GM20431 (cell line): ENCODE results near the gene CRIP3.

Experiments used
- in situ Hi-C: fragments of 300-500 bp; cut with MseI, MboI; formaldehyde crosslinking; loops from one replicate; pipeline ENCODE4 v1.15.0; 2020; ENCODE audit warnings: low sequenced_read_pairs; ENCODE audit not compliant: unreplicated experiment

The CRIP3 gene

GRCh38 chr6:43275801-43276576 is 32.6 kb downstream of the CRIP3 start:
- in situ Hi-C loops, result no loop called here

DNA sequence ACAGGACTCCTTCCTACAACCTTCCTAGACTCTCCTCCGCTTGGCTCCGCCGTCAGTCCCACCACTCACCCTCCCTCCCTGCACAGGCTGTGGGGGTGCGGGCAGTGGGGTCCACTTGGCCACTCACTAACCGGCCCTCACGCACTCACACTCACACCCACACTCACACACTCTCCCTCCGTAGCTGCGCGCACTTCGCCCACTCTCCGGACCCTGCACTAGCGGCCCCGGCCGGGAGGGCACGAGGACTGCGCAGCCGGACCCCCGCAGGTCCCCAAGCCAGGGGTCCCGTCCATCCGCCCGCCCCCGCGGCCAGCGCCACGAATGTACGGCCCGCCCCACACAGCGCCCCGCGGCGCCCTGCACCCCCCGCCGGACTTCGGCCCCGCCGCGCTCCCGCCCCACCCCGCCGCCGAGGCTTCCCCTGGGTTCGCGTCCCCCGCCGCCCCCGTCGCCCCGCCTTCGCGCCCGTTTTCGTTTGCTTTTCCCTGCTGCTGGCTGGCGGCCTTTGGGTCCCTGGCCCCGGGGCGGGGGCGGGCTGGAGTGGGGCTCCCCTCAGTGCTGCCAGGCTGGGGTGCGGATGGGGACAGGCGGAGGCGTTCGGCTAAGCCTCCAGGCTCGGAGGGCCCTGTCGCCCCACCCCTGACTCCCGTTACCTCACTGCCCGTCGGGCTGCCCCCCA is 33.6 kb downstream of the CRIP3 start:
- in situ Hi-C loops, result no loop called here

GRCh38 chr6:43274127-43274915 is 34.3 kb downstream of the CRIP3 start:
- in situ Hi-C loops, result no loop called here

- in situ Hi-C loops, result no loop called here
Observed at GRCh38 chr6:43273707-43274106, 34.9 kb downstream of the CRIP3 start.

GRCh38 chr6:43271944-43272343 is 36.7 kb downstream of the CRIP3 start:
- in situ Hi-C loops, result no loop called here

- in situ Hi-C loops, result no loop called here
Observed at GRCh38 chr6:43271103-43271815, 37.4 kb downstream of the CRIP3 start.

DNA sequence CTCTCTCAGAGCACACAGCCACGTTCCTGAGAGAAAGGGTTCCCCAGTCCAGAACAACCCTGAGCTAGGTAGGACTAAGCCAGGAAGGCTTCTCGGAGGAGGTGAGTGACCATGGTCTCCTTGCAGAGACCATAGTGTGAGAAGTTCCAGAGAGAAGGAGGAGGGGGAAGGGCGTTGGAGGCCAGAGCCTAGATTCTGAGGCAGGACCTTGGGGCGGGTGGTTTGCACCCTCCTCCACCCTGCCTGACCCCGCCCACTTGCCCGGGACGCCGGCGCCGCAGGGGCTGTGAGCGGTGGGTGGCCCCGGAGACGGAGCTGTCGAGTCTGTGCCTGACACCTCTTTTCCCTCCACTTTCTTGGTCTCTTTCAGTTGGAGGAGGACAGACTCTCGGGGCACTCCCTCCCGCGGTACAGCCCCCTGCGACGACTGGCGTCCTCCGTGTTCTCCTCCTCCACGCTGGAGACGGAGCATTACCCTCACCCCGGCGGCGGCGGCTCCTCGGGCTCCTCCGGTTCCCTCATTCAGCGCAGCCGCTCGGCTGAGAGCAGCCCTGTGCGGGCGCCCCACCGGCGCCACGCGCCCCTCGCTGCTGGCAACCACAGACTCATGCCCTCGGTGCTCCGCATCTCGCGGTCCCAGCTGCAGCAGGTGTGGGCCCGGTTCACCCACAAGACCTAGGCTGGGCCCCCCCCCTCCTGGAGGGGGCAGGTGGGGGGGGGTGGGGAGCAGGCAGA is 39.2 kb downstream of the CRIP3 start:
- in situ Hi-C loops, result loop anchor here (10.0 kb wide), 1 partner anchor 135 kb away; no protein-coding TSS in a partner anchor

DNA sequence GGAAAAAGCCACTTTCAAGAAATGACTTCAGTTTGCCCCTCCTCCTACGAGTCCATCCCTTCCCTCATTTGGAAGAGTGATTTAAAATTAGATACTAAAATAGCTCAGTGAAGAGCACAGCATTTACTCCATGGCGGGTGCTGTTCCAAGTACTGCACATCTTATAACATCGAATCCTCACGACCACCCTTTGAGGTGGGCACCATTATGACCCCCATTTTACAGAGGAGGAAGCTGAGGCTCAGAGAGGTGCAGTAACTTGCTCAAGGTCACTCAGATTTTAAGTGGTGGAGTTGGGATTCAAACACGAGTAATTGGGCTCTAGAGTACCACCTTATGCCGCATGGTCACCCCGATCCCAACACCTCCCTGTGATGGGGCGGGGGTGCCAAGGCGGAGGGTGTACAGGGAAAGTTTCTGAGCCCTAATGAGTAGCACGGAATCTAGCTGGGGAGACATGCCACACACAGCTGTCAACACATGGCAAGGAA is 39.8 kb downstream of the CRIP3 start:
- in situ Hi-C loops, result loop anchor here (10.0 kb wide), 1 partner anchor 136 kb away; no protein-coding TSS in a partner anchor

DNA sequence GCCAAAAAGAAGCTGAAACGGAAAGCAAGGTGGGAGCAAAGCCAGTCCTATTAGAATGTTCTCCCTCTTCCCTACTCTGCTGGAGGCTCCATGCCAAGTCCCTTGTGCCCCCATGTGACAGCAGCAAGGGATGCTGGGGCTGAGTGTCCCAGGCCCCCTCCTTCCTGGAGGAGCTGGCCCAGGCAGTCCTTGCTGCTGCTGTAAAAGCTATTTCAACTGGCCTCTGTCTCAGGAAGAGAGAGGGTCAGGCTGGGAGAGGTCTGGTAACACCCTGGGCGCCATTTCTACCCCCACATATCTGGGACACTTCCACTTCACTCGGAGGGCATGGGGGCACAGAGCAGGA is 40.3 kb downstream of the CRIP3 start:
- in situ Hi-C loops, result loop anchor here (10.0 kb wide), 1 partner anchor 136 kb away; no protein-coding TSS in a partner anchor

GRCh38 chr6:43267619-43268354 is 40.8 kb downstream of the CRIP3 start:
- in situ Hi-C loops, result loop anchor here (10.0 kb wide), 1 partner anchor 137 kb away; no protein-coding TSS in a partner anchor

DNA sequence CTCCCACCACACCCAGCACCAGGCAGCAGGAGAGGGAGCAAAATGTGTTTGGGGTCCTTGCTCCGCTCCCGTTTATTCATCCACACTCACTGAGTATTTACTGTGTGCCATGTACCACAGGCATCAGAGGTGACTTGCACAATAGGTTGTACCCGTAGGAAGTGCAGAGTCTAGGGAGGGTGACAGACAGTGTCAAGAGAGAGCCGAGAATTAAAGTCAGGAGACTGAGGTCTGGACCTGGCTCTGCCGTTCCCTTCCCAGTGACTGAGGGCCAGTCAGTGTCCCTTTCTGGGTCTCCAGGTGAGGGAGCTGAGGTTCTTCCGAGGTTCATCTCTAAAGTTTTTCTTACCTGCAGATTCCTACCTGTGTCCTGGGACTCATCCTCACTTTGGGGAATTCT is 43.1 kb downstream of the CRIP3 start:
- in situ Hi-C loops, result loop anchor here (10.0 kb wide), 1 partner anchor 139 kb away; no protein-coding TSS in a partner anchor

- in situ Hi-C loops, result loop anchor here (10.0 kb wide), 1 partner anchor 140 kb away; no protein-coding TSS in a partner anchor
Observed at GRCh38 chr6:43264599-43265145, 44.0 kb downstream of the CRIP3 start.

- in situ Hi-C loops, result loop anchor here (10.0 kb wide), 1 partner anchor 141 kb away; no protein-coding TSS in a partner anchor
Observed at GRCh38 chr6:43263314-43264178, 45.1 kb downstream of the CRIP3 start.

GRCh38 chr6:43262780-43263313 is 45.8 kb downstream of the CRIP3 start:
- in situ Hi-C loops, result loop anchor here (10.0 kb wide), 1 partner anchor 142 kb away; no protein-coding TSS in a partner anchor

GRCh38 chr6:43262000-43262779 is 46.4 kb downstream of the CRIP3 start:
- in situ Hi-C loops, result loop anchor here (10.0 kb wide), 1 partner anchor 143 kb away; no protein-coding TSS in a partner anchor

- in situ Hi-C loops, result loop anchor here (10.0 kb wide), 1 partner anchor 144 kb away; no protein-coding TSS in a partner anchor
Observed at GRCh38 chr6:43261198-43261597, 47.4 kb downstream of the CRIP3 start.
